Smooth muscle cell (in vitro differentiated cells): ENCODE measurements around the gene SYT17. TPM values are rescaled to one million over a fixed set of nuclear protein-coding genes. Genes with fewer than 3 reads are reported as not detected.

Experiments
- DNase-seq: peaks from one replicate; lab custom pipeline; 2025; ENCODE audit not compliant: unreplicated experiment; lab: John Stamatoyannopoulos, UW
- H2AFZ ChIP-seq: fragments of 200-600 bp; sonication (generic); 2 replicates; pipeline ENCODE4 v1.6.0; 2016; ENCODE audit warnings: antibody characterized with exemption, low read depth, mild to moderate bottlenecking
- H3F3A ChIP-seq: fragments of 200-600 bp; sonication (generic); 2 replicates; pipeline ENCODE4 v1.6.0; 2017; ENCODE audit warnings: antibody characterized with exemption, low read depth
- H3K27ac ChIP-seq: fragments of 200-600 bp; sonication (generic); 2 replicates; pipeline ENCODE4 v1.5.1; 2016; ENCODE audit warnings: low read depth, mild to moderate bottlenecking
- H3K27me3 ChIP-seq: fragments of 200-600 bp; sonication (generic); 2 replicates; pipeline ENCODE4 v1.6.1; 2016; ENCODE audit warnings: low read depth, mild to moderate bottlenecking
- H3K36me3 ChIP-seq: fragments of 200-600 bp; sonication (generic); 2 replicates; pipeline ENCODE4 v1.5.1; 2016; ENCODE audit warnings: low read depth
- H3K4me1 ChIP-seq: fragments of 200-600 bp; sonication (generic); 2 replicates; pipeline ENCODE4 v1.5.1; 2016; ENCODE audit warnings: low read depth
- H3K4me2 ChIP-seq: fragments of 200-600 bp; sonication (generic); 2 replicates; pipeline ENCODE4 v1.6.0; 2016; ENCODE audit warnings: mild to moderate bottlenecking
- H3K4me3 ChIP-seq: fragments of 200-600 bp; sonication (generic); 2 replicates; pipeline ENCODE4 v1.5.1; 2016; ENCODE audit warnings: mild to moderate bottlenecking
- H3K79me2 ChIP-seq: fragments of 200-600 bp; sonication (generic); 2 replicates; pipeline ENCODE4 v1.6.0; 2016; ENCODE audit warnings: low read depth, mild to moderate bottlenecking
- H3K9ac ChIP-seq: fragments of 200-600 bp; sonication (generic); 2 replicates; pipeline ENCODE4 v1.6.0; 2016; ENCODE audit warnings: low read depth
- H3K9me3 ChIP-seq: fragments of 200-600 bp; sonication (generic); replicated peaks from 2 replicates; pipeline ENCODE4 v1.5.1; 2016; ENCODE audit warnings: low read depth
- H4K20me1 ChIP-seq: fragments of 200-600 bp; sonication (generic); 2 replicates; pipeline ENCODE4 v1.6.0; 2016; ENCODE audit warnings: low read depth
- CTCF ChIP-seq: fragments of 200-600 bp; sonication (generic); IDR thresholded peaks from 2 replicates; pipeline ENCODE4 v1.5.1; 2017; ENCODE audit warnings: borderline replicate concordance, mild to moderate bottlenecking, antibody characterized with exemption; ENCODE audit not compliant: insufficient read depth, poor library complexity, severe bottlenecking
- WGBS: methylation state at CpG from one replicate; pipeline ENCODE4 v1.1.7; 2016; ENCODE audit warnings: low lambda C conversion rate; 5-methylcytosine and 5-hydroxymethylcytosine counted together
- polyA plus RNA-seq: library from polyadenylated mRNA; unstranded; fragments of >200 nt; fragmentation: Nextera tagmentation; extraction: Ambion mirVana; gene quantifications from 2 replicates; pipeline ENCODE4 v1.2.1, GENCODE V29; 2016
- total RNA-seq: library from RNA; depleted of rRNA; stranded (reverse); fragments of >200 nt; gene quantifications from 2 replicates; pipeline ENCODE4 v1.2.3, GENCODE V29; 2014

The SYT17 gene
- total and polyA plus RNA-seq, 2 experiments from 2014 or later: 2.0 to 3.9 TPM

DNA sequence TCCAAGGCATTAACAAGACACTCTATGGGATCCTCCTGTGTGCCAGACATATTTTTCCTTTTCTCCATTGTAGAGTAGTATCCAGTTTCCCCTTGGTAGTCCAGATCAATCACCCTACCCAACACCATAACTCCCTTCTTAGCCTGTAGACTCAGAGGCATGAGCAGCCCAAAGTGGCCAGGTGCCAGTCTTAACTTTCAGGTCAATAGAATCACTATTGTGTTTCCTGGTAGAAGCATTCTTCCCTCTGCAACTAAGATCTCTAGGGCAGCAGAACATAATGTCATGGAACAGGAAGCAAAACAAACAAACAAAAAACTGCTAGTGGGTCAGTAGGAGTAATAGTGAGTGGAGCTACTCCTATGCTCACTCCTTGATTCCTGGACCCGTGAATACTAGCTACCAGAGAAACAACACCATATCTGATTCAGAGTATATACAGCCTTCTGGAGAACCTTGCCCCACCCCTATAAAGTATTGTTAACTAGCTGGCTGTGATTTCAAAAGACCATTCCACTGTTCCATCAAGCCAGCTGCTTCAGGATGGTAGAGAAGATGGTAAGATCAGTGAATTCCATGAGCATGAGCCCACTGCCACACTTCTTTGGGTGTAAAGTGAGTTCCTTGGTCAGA, 106.2 kb downstream of the SYT17 start:
- no peaks in the 10 kb centered on the region for H3K79me2 ChIP-seq
- TF ChIP-seq CTCF: no peak
- H3K9me3 ChIP-seq: no peaks in the 10 kb centered on the region
- no peaks in the 10 kb centered on the region for H3F3A ChIP-seq
- H3K9ac ChIP-seq: no peak overlapping the region
- no peak for DNase-seq
- H3K4me1 ChIP-seq: no peaks in the 10 kb centered on the region
- 96% methylated on average over 1 of the region's 1 CpG for WGBS
- H3K27me3 ChIP-seq: no peaks in the 10 kb centered on the region
- H2AFZ ChIP-seq: no peak overlapping the region
- H3K4me2 ChIP-seq: no peak overlapping the region
- no peaks in the 10 kb centered on the region for H3K36me3 ChIP-seq
- H3K4me3 ChIP-seq: no peak overlapping the region
- no peak overlapping the region for H3K27ac ChIP-seq
- H4K20me1 ChIP-seq: no peaks in the 10 kb centered on the region

DNA sequence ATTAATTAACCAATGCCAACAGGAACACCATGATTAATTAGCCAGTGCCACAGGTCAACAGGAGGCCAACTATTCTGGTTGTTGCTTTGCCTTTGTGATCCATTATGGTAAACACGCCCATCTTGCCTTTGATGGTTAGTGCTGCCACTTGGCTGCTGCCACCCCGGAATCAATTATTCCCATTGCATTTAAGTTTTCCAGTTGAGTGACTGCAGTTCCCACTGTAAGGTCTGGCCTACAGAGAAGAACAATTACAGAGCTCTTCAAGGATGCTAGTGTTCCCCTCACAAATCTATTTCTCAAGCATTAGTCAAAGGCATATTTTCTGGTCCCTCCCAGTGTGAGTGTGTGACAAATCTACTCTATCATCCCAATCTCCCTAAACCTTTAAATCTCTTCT, 110.4 kb downstream of the SYT17 start:
- no peaks in the 10 kb centered on the region for H3K36me3 ChIP-seq
- H3K9me3 ChIP-seq: no peaks in the 10 kb centered on the region
- no peak overlapping the region for H3K4me2 ChIP-seq
- no peaks in the 10 kb centered on the region for H3K79me2 ChIP-seq
- no peak for DNase-seq
- H2AFZ ChIP-seq: no peak overlapping the region
- no peak overlapping the region for H3K4me3 ChIP-seq
- H3K27me3 ChIP-seq: no peaks in the 10 kb centered on the region
- H3K27ac ChIP-seq: no peak overlapping the region
- H3F3A ChIP-seq: no peaks in the 10 kb centered on the region
- 95% methylated on average over 2 of the region's 2 CpGs for WGBS
- no peak overlapping the region for H3K9ac ChIP-seq
- TF ChIP-seq CTCF: no peak
- no peaks in the 10 kb centered on the region for H4K20me1 ChIP-seq
- no peaks in the 10 kb centered on the region for H3K4me1 ChIP-seq

GRCh38 chr16:19281246-19281645, 113.2 kb downstream of the SYT17 start:
- H3K9ac ChIP-seq: no peak overlapping the region
- no peak for TF ChIP-seq CTCF
- no peaks in the 10 kb centered on the region for H3K4me1 ChIP-seq
- H2AFZ ChIP-seq: no peak overlapping the region
- H3K36me3 ChIP-seq: no peaks in the 10 kb centered on the region
- WGBS: 98% methylated on average over 2 of the region's 2 CpGs
- no peaks in the 10 kb centered on the region for H3K27me3 ChIP-seq
- no peaks in the 10 kb centered on the region for H3F3A ChIP-seq
- H3K4me2 ChIP-seq: no peak overlapping the region
- no peak overlapping the region for H3K27ac ChIP-seq
- H3K4me3 ChIP-seq: no peak overlapping the region
- H4K20me1 ChIP-seq: no peaks in the 10 kb centered on the region
- H3K79me2 ChIP-seq: no peaks in the 10 kb centered on the region
- no peaks in the 10 kb centered on the region for H3K9me3 ChIP-seq
- DNase-seq: no peak

- 93% methylated on average over 3 of the region's 3 CpGs for WGBS
- Histone ChIP-seq H3K9ac (no peak overlapping the region), H3K27ac (no peak overlapping the region)
These were observed 114.1 kb downstream of the SYT17 start for GRCh38 chr16:19282101-19282500.

More at GRCh38 chr16:19282101-19282500, 114.1 kb downstream of the SYT17 start:
- DNase-seq: no peak
- Histone ChIP-seq H3F3A (no peaks in the 10 kb centered on the region), H3K4me3 (no peak overlapping the region), H3K27me3 (no peaks in the 10 kb centered on the region), H3K36me3 (no peaks in the 10 kb centered on the region), H3K4me2 (no peak overlapping the region), H4K20me1 (no peaks in the 10 kb centered on the region), H3K79me2 (no peaks in the 10 kb centered on the region), H2AFZ (no peak overlapping the region), H3K4me1 (no peaks in the 10 kb centered on the region), H3K9me3 (no peaks in the 10 kb centered on the region)
- TF ChIP-seq CTCF: no peak
